ENCODE results near the gene COL18A1. TPM values are rescaled to one million over a fixed set of nuclear protein-coding genes. Genes with fewer than 3 reads are reported as not detected.

The COL18A1 gene
- total and polyA plus RNA-seq, 4 donors = 44.9 to 308 (median 232) TPM

DNA sequence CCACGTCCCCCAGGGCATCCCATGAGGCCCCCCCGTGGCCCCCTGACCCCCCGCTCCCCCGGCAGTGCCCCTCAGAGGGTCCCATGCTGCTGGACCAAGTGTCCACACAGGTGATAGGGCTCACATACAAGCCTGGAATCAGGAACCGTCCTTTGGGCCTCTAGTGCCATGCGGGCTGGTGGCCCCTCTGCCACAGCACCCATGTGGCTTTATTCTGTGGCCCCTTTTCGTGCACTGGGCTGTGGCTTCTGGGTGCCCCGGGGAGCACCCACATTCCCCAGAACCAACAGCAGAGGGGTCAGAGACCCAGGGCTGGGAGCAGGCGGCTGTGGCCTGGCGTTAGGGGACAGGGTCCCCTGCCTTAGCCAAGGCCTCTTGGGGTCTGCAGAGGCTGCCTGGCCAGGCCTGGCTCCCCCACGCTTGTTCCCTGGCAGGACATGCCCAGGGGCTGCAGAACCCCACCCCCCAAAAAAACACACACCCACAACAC lies 105.5 kb downstream of the COL18A1 start:
- no peak for DNase-seq (ENCODE audit: low spot score)
- Histone ChIP-seq H3K27me3 (ENCODE audit: control insufficient read depth in 4 of 4, insufficient read depth in 4 of 4, low read length in 3 of 4) (no peaks in the 10 kb centered on the region), H3K9me3 (ENCODE audit: control insufficient read depth in 4 of 4, low read length in 3 of 4) (no peaks in the 10 kb centered on the region), H3K27ac (ENCODE audit: low read depth in 1 of 2, low read length in 2 of 2) (no peak overlapping the region), H3K4me3 (ENCODE audit: low read depth in 1 of 3, low read length in 3 of 3) (no peak overlapping the region), H3K4me1 (ENCODE audit: control insufficient read depth in 4 of 4, insufficient read depth in 4 of 4, low read length in 3 of 4) (peaks cover 5 to 34% (median 22%) of the 10 kb centered on the region in 4 donors), H3K36me3 (ENCODE audit: control insufficient read depth in 4 of 4, insufficient read depth in 3 of 4, low read depth in 1 of 4, low read length in 3 of 4) (peaks cover 0 to 19% (median 13%) of the 10 kb centered on the region in 4 donors), H3K9ac (ENCODE audit: low read depth in 1 of 2, low read length in 2 of 2) (no peak overlapping the region)
- TF ChIP-seq, protein P1, sequence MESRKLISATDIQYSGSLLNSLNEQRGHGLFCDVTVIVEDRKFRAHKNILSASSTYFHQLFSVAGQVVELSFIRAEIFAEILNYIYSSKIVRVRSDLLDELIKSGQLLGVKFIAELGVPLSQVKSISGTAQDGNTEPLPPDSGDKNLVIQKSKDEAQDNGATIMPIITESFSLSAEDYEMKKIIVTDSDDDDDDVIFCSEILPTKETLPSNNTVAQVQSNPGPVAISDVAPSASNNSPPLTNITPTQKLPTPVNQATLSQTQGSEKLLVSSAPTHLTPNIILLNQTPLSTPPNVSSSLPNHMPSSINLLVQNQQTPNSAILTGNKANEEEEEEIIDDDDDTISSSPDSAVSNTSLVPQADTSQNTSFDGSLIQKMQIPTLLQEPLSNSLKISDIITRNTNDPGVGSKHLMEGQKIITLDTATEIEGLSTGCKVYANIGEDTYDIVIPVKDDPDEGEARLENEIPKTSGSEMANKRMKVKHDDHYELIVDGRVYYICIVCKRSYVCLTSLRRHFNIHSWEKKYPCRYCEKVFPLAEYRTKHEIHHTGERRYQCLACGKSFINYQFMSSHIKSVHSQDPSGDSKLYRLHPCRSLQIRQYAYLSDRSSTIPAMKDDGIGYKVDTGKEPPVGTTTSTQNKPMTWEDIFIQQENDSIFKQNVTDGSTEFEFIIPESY (IDR thresholded peaks at IDR 0.05) = no peak
- no peak for TF ChIP-seq ATF3 (IDR thresholded peaks at IDR 0.05)
- WGBS = 77% methylated on average over 11 of the region's 11 CpGs

DNA sequence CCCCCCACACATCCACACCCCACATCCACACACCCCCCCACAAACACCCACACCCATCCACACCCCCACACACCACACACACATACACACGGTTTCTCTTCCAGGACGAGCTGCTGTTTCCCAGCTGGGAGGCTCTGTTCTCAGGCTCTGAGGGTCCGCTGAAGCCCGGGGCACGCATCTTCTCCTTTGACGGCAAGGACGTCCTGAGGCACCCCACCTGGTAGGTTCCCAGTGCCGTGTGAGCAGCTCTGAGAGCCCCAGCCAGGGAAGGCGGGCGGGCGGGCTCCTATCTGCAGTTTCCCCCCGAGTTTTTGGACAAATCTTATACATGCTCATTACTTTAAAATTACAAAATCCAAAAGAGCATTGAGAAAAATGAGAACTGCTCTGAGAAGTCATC lies 106.0 kb downstream of the COL18A1 start:
- DNase-seq (ENCODE audit: low spot score) = no peak
- 93% methylated on average over 12 of the region's 12 CpGs for WGBS
- Histone ChIP-seq H3K27me3 (ENCODE audit: control insufficient read depth in 4 of 4, insufficient read depth in 4 of 4, low read length in 3 of 4) (no peaks in the 10 kb centered on the region), H3K4me1 (ENCODE audit: control insufficient read depth in 4 of 4, insufficient read depth in 4 of 4, low read length in 3 of 4) (peaks cover 5 to 34% (median 21%) of the 10 kb centered on the region in 4 donors), H3K9ac (ENCODE audit: low read depth in 1 of 2, low read length in 2 of 2) (no peak overlapping the region), H3K27ac (ENCODE audit: low read depth in 1 of 2, low read length in 2 of 2) (no peak overlapping the region), H3K4me3 (ENCODE audit: low read depth in 1 of 3, low read length in 3 of 3) (no peak overlapping the region), H3K36me3 (ENCODE audit: control insufficient read depth in 4 of 4, insufficient read depth in 3 of 4, low read depth in 1 of 4, low read length in 3 of 4) (peaks cover 0 to 19% (median 13%) of the 10 kb centered on the region in 4 donors), H3K9me3 (ENCODE audit: control insufficient read depth in 4 of 4, low read length in 3 of 4) (no peaks in the 10 kb centered on the region)
- no peak for TF ChIP-seq RAD21 (IDR thresholded peaks at IDR 0.05)
- no peak for TF ChIP-seq YY1 (IDR thresholded peaks at IDR 0.05)
- TF ChIP-seq NR2F2 (IDR thresholded peaks at IDR 0.05) = no peak
- TF ChIP-seq JUND (IDR thresholded peaks at IDR 0.05) = no peak
- TF ChIP-seq HNF4G (IDR thresholded peaks at IDR 0.05) = no peak
- no peak for TF ChIP-seq EGR1 (IDR thresholded peaks at IDR 0.05; ENCODE audit: low read depth in 2 of 2)
- TF ChIP-seq FOXA2 (IDR thresholded peaks at IDR 0.05) = no peak
- TF ChIP-seq, protein P1 (IDR thresholded peaks at IDR 0.05) = no peak

GRCh38 chr21:45511661-45512431 lies 106.9 kb downstream of the COL18A1 start:
- H3K4me1 ChIP-seq (ENCODE audit: control insufficient read depth in 4 of 4, insufficient read depth in 4 of 4, low read length in 3 of 4) = peaks cover 5 to 28% (median 18%) of the 10 kb centered on the region in 4 donors
- 84% methylated on average over 35 of the region's 35 CpGs for WGBS

More at GRCh38 chr21:45511661-45512431, 106.9 kb downstream of the COL18A1 start:
- H3K4me3 ChIP-seq (ENCODE audit: low read depth in 1 of 3, low read length in 3 of 3) = no peak overlapping the region
- DNase-seq (ENCODE audit: low spot score) = no peak
- no peak overlapping the region for H3K9ac ChIP-seq (ENCODE audit: low read depth in 1 of 2, low read length in 2 of 2)
- TF ChIP-seq TAF1 (conservative IDR thresholded peaks at IDR 0.05) = no peak
- TF ChIP-seq, protein P2, sequence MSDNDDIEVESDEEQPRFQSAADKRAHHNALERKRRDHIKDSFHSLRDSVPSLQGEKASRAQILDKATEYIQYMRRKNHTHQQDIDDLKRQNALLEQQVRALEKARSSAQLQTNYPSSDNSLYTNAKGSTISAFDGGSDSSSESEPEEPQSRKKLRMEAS (IDR thresholded peaks at IDR 0.05) = no peak
- TF ChIP-seq EGR1 (IDR thresholded peaks at IDR 0.05; ENCODE audit: low read depth in 2 of 2) = no peak
- TF ChIP-seq HNF4G (IDR thresholded peaks at IDR 0.05) = no peak
- TF ChIP-seq ATF3 (IDR thresholded peaks at IDR 0.05) = no peak
- TF ChIP-seq, protein P3, sequence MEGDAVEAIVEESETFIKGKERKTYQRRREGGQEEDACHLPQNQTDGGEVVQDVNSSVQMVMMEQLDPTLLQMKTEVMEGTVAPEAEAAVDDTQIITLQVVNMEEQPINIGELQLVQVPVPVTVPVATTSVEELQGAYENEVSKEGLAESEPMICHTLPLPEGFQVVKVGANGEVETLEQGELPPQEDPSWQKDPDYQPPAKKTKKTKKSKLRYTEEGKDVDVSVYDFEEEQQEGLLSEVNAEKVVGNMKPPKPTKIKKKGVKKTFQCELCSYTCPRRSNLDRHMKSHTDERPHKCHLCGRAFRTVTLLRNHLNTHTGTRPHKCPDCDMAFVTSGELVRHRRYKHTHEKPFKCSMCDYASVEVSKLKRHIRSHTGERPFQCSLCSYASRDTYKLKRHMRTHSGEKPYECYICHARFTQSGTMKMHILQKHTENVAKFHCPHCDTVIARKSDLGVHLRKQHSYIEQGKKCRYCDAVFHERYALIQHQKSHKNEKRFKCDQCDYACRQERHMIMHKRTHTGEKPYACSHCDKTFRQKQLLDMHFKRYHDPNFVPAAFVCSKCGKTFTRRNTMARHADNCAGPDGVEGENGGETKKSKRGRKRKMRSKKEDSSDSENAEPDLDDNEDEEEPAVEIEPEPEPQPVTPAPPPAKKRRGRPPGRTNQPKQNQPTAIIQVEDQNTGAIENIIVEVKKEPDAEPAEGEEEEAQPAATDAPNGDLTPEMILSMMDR (IDR thresholded peaks at IDR 0.05; ENCODE audit: low read depth, low read length, missing input control) = no peak
- H3K27me3 ChIP-seq (ENCODE audit: control insufficient read depth in 4 of 4, insufficient read depth in 4 of 4, low read length in 3 of 4) = no peaks in the 10 kb centered on the region
- H3K36me3 ChIP-seq (ENCODE audit: control insufficient read depth in 4 of 4, insufficient read depth in 3 of 4, low read depth in 1 of 4, low read length in 3 of 4) = peaks cover 0 to 16% (median 11%) of the 10 kb centered on the region in 4 donors
- no peak overlapping the region for H3K27ac ChIP-seq (ENCODE audit: low read depth in 1 of 2, low read length in 2 of 2)
- H3K9me3 ChIP-seq (ENCODE audit: control insufficient read depth in 4 of 4, low read length in 3 of 4) = no peaks in the 10 kb centered on the region

Measured in liver (tissue), 9 donors.